Measurements from ENCODE around the gene KRTAP10-7.

GRCh38 chr21:44606495-44606894 is 6.1 kb downstream of the KRTAP10-7 start:
- TF ChIP-seq CTCF (IDR thresholded peaks at IDR 0.05 in 8 of 11, conservative IDR thresholded peaks at IDR 0.05 in 3 of 11) (no peak), POLR2AphosphoS5 (IDR thresholded peaks at IDR 0.05) (no peak), POLR2A (IDR thresholded peaks at IDR 0.05) (no peak)
